Caco-2 (cell line): ENCODE data around the gene METTL25. TPM values are rescaled to one million over a fixed set of nuclear protein-coding genes. Genes with fewer than 3 reads are reported as not detected.

Experiments used
- BruUV-seq: library from RNA; stranded (reverse); fragments of 400-500 nt; replicated peaks from 2 replicates; lab custom pipeline; 2021; lab: Mats Ljungman, UMichigan
- CTCF ChIA-PET: fragments of 300-600 bp; sonication (Branson Sonifier 250); formaldehyde crosslinking; loops from one replicate; lab custom pipeline; 2022; ENCODE audit warnings: antibody characterized with exemption; lab: Charles Lee
- POLR2A ChIA-PET: fragments of 300-600 bp; sonication (Branson Sonifier 250); formaldehyde crosslinking; loops from one replicate; lab custom pipeline; 2022; ENCODE audit warnings: antibody characterized with exemption; lab: Charles Lee
- DNase-seq, 2 experiments: peaks; one replicate each; pipeline versions ENCODE4 v3.0.0 to v3.0.0-alpha.2; 2020 to 2022
- H3K27me3 ChIP-seq: replicated peaks from 2 replicates; pipeline ENCODE4 v1.6.0; 2011; ENCODE audit warnings: low read length; ENCODE audit not compliant: control insufficient read depth, insufficient read depth
- H3K36me3 ChIP-seq: 2 replicates; pipeline ENCODE4 v1.5.1; 2011; ENCODE audit warnings: low read length; ENCODE audit not compliant: control insufficient read depth, insufficient read depth
- H3K4me1 ChIP-seq: fragments of 250-450 bp; sonication (Bioruptor Pico); 2 replicates; pipeline ENCODE4 v1.5.1; 2020; ENCODE audit warnings: mild to moderate bottlenecking
- H3K4me3 ChIP-seq: 2 replicates; pipeline ENCODE4 v1.5.1; 2011; ENCODE audit warnings: low read depth, mild to moderate bottlenecking, control low read depth, low read length
- H3K9me3 ChIP-seq: fragments of 250-450 bp; sonication (Bioruptor Pico); 2 replicates; pipeline ENCODE4 v1.5.1; 2020; ENCODE audit warnings: mild to moderate bottlenecking, moderate library complexity
- H3K27ac Mint-ChIP-seq: one replicate; pipeline ENCODE4 v1.8.0; 2022; ENCODE audit warnings: mixed read lengths; ENCODE audit not compliant: unreplicated experiment
- H3K27me3 Mint-ChIP-seq: one replicate; pipeline ENCODE4 v1.8.0; 2022; ENCODE audit warnings: mixed read lengths; ENCODE audit not compliant: insufficient read depth, unreplicated experiment
- H3K36me3 Mint-ChIP-seq: one replicate; pipeline ENCODE4 v1.8.0; 2022; ENCODE audit warnings: mild to moderate bottlenecking, mixed read lengths; ENCODE audit not compliant: insufficient read depth, unreplicated experiment
- H3K4me1 Mint-ChIP-seq: one replicate; pipeline ENCODE4 v1.8.0; 2022; ENCODE audit warnings: low read depth, mixed read lengths; ENCODE audit not compliant: unreplicated experiment
- H3K4me3 Mint-ChIP-seq: one replicate; pipeline ENCODE4 v1.8.0; 2022; ENCODE audit warnings: mild to moderate bottlenecking, moderate library complexity, mixed read lengths; ENCODE audit not compliant: unreplicated experiment
- H3K9me3 Mint-ChIP-seq: one replicate; pipeline ENCODE4 v1.8.0; 2022; ENCODE audit warnings: mixed read lengths; ENCODE audit not compliant: unreplicated experiment
- intact Hi-C: fragments of 100-400 bp; cut with micrococcal nuclease; formaldehyde crosslinking; loops from one replicate; pipeline ENCODE4 v1.10.0; 2022; ENCODE audit not compliant: unreplicated experiment
- total RNA-seq: library from RNA; stranded (reverse); gene quantifications from 2 replicates; pipeline ENCODE4 v1.2.3, GENCODE V29; 2022
- TF ChIP-seq, protein P1 (sequence below), 2 experiments: fragments of 200-600 bp in 1 of 2; IDR thresholded peaks; 1 replicate in 1 of 2; 2 replicates in 1 of 2; pipeline versions ENCODE4 v1.5.1 to v1.8.0; 2011 to 2022; ENCODE audit warnings: antibody characterized with exemption in 1 of 2, control low read depth in 1 of 2, inconsistent platforms in 1 of 2, low read depth in 1 of 2, low read length in 1 of 2, mild to moderate bottlenecking in 1 of 2, moderate library complexity in 1 of 2; ENCODE audit not compliant: insufficient read depth in 1 of 2, severe bottlenecking in 1 of 2, unreplicated experiment in 1 of 2

METTL25 gene
- total RNA-seq, 1 experiment from 2014 or later, result 8.4 TPM

DNA sequence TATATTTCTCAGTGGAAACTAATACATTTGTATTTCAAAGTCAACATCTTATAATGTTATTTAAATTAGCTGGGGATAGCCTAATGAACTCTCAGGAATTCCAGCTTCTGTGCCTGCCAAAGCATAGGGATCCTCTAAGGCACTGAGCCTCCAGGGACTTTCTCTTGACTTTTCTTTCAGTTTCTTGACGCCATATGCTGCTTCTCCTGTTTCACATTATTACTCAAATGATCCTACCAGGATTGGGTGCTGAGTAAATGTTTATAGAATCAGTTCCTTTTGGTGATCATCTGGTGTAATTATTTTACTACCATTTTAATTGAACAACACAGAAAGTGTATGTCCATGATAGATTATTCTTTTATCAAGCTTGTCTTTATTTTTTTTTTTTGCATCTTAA lies 7.9 kb downstream of the METTL25 start:
- no peak overlapping the region for H3K27ac Mint-ChIP-seq
- no peaks in the 10 kb centered on the region for H3K27me3 ChIP-seq
- no peaks in the 10 kb centered on the region for H3K36me3 Mint-ChIP-seq
- H3K4me3 ChIP-seq, result no peak overlapping the region
- H3K9me3 Mint-ChIP-seq, result peaks cover 10% of the 10 kb centered on the region
- ChIA-PET POLR2A (no interaction called here), CTCF (no interaction called here)
- no peaks in the 10 kb centered on the region for H3K4me1 Mint-ChIP-seq
- DNase-seq, result no peak
- no peak overlapping the region for H3K4me3 Mint-ChIP-seq
- BruUV-seq, result no TSS peak
- H3K27me3 Mint-ChIP-seq, result no peaks in the 10 kb centered on the region
- no peaks in the 10 kb centered on the region; the same call in 1 of the 2 replicates for H3K9me3 ChIP-seq
- H3K36me3 ChIP-seq, result no peaks in the 10 kb centered on the region
- TF ChIP-seq, protein P1, sequence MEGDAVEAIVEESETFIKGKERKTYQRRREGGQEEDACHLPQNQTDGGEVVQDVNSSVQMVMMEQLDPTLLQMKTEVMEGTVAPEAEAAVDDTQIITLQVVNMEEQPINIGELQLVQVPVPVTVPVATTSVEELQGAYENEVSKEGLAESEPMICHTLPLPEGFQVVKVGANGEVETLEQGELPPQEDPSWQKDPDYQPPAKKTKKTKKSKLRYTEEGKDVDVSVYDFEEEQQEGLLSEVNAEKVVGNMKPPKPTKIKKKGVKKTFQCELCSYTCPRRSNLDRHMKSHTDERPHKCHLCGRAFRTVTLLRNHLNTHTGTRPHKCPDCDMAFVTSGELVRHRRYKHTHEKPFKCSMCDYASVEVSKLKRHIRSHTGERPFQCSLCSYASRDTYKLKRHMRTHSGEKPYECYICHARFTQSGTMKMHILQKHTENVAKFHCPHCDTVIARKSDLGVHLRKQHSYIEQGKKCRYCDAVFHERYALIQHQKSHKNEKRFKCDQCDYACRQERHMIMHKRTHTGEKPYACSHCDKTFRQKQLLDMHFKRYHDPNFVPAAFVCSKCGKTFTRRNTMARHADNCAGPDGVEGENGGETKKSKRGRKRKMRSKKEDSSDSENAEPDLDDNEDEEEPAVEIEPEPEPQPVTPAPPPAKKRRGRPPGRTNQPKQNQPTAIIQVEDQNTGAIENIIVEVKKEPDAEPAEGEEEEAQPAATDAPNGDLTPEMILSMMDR (IDR thresholded peaks at IDR 0.05; ENCODE audit: insufficient read depth in 1 of 2, low read depth in 1 of 2, low read length in 1 of 2, severe bottlenecking in 1 of 2, unreplicated experiment in 1 of 2), result no peak
- H3K4me1 ChIP-seq, result no peaks in the 10 kb centered on the region
- intact Hi-C loops, result no loop called here

DNA sequence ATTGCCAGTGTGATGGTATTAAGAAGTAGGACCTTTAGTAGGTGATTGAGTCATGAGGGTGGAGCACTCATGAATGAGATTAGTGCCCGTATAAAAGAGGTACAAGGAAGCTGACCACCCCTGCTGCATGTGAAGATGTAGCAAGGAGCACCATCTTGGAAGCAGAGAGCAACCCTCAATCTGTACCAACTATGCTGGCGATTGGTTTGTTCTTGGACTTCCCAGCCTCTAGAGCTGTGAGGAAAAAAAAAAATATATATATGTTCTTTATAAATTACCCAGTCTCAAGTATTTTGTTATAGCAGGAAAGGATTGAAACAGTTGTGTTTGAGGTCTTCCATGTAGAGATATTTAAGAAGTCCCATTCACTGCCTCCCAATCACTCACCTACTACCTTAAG lies 16.9 kb downstream of the METTL25 start:
- Mint-ChIP-seq H3K27ac (no peak overlapping the region), H3K9me3 (peaks cover 20% of the 10 kb centered on the region), H3K36me3 (no peaks in the 10 kb centered on the region), H3K4me3 (no peak overlapping the region), H3K27me3 (no peaks in the 10 kb centered on the region), H3K4me1 (no peaks in the 10 kb centered on the region)
- no peak overlapping the region for H3K4me3 ChIP-seq
- intact Hi-C loops, result no loop called here
- TF ChIP-seq, protein P1 (IDR thresholded peaks at IDR 0.05; ENCODE audit: insufficient read depth in 1 of 2, low read depth in 1 of 2, low read length in 1 of 2, severe bottlenecking in 1 of 2, unreplicated experiment in 1 of 2), result no peak
- CTCF ChIA-PET, result no interaction called here
- no peaks in the 10 kb centered on the region for H3K27me3 ChIP-seq
- BruUV-seq, result no TSS peak
- H3K9me3 ChIP-seq, result no peaks in the 10 kb centered on the region
- no peaks in the 10 kb centered on the region for H3K4me1 ChIP-seq
- no peaks in the 10 kb centered on the region for H3K36me3 ChIP-seq
- POLR2A ChIA-PET, result no interaction called here
- DNase-seq, result no peak

DNA sequence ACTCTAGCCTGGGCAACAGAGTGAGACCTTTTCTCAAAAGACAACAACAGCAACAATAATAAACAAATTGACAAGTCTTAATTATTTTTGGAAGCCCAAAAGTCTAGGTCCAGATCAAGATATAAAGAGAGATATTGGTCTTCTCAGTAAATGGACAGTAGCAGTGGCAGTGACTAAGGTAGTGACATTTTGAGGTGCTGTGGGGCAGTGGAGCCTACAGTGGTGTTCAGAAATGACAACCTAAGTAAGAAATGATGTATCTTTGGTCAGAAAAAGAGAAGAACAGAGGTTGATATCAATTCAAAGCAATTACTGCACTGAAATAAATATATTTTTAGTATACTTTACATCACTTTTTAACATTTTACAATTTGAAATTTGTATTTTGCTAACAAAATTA lies 20.7 kb downstream of the METTL25 start:
- Histone ChIP-seq H3K9me3 (no peaks in the 10 kb centered on the region), H3K4me1 (no peaks in the 10 kb centered on the region), H3K27me3 (no peaks in the 10 kb centered on the region), H3K36me3 (no peaks in the 10 kb centered on the region), H3K4me3 (no peak overlapping the region)
- no TSS peak for BruUV-seq
- Mint-ChIP-seq H3K4me1 (no peaks in the 10 kb centered on the region), H3K36me3 (no peaks in the 10 kb centered on the region), H3K27me3 (no peaks in the 10 kb centered on the region), H3K4me3 (no peak overlapping the region), H3K9me3 (peaks cover 10% of the 10 kb centered on the region), H3K27ac (no peak overlapping the region)
- ChIA-PET CTCF (no interaction called here), POLR2A (no interaction called here)
- no peak for DNase-seq
- intact Hi-C loops, result no loop called here
- TF ChIP-seq, protein P1 (IDR thresholded peaks at IDR 0.05; ENCODE audit: insufficient read depth in 1 of 2, low read depth in 1 of 2, low read length in 1 of 2, severe bottlenecking in 1 of 2, unreplicated experiment in 1 of 2), result no peak
